Adrenal gland (tissue), 5 donors: ENCODE data around the gene MYBBP1A.

Experiments used
- POLR2A ChIP-seq, 2 donors: fragments of 450-650 bp; IDR thresholded peaks; one replicate each; pipeline ENCODE4 v1.6.1; 2017; ENCODE audit warnings: antibody characterized with exemption in 2 of 2, mild to moderate bottlenecking in 2 of 2, moderate library complexity in 1 of 2
- TF ChIP-seq, protein P1 (sequence below), 6 experiments: fragments of 450-650 bp in 4 of 6; fragments of 200-600 bp in 2 of 6; sonication (generic) in 1 of 6; IDR thresholded peaks; 1 replicate in 5 of 6; 2 replicates in 1 of 6; pipeline versions ENCODE4 v1.5.1 to v1.8.0; 2016 to 2021; ENCODE audit warnings: antibody characterized with exemption in 6 of 6, mild to moderate bottlenecking in 2 of 6, moderate library complexity in 1 of 6
- donor health status: DM: no; HTN: no; CAD: no.

DNA sequence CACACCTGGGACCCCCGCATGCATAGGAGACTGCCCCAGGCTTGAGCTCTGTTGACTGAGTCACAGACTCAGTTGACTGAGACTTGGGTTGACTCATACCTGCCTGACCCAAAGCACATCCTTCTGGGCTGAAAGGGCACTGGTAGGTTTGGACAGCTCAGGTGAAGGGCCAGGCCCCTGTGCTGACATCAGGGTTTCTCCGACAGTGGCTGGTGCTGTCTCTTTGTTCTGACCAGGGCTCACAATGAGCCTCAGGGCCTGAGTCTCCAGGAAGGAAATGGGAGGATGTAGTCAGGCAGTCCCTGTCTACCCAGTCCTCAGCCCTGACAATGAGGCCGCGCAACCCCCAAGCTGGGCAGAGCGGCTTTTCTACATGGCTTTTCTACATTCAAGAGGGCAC is 50.0 kb downstream of the MYBBP1A start:
- TF ChIP-seq, protein P1, sequence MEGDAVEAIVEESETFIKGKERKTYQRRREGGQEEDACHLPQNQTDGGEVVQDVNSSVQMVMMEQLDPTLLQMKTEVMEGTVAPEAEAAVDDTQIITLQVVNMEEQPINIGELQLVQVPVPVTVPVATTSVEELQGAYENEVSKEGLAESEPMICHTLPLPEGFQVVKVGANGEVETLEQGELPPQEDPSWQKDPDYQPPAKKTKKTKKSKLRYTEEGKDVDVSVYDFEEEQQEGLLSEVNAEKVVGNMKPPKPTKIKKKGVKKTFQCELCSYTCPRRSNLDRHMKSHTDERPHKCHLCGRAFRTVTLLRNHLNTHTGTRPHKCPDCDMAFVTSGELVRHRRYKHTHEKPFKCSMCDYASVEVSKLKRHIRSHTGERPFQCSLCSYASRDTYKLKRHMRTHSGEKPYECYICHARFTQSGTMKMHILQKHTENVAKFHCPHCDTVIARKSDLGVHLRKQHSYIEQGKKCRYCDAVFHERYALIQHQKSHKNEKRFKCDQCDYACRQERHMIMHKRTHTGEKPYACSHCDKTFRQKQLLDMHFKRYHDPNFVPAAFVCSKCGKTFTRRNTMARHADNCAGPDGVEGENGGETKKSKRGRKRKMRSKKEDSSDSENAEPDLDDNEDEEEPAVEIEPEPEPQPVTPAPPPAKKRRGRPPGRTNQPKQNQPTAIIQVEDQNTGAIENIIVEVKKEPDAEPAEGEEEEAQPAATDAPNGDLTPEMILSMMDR (IDR thresholded peaks at IDR 0.05), result no peak
- peak in 1 of 2 donors; percentile 20 for TF ChIP-seq POLR2A (IDR thresholded peaks at IDR 0.05)
